IMR-90 (cell line): ENCODE measurements around the gene SPCS2. TPM values are rescaled to one million over a fixed set of nuclear protein-coding genes. Genes with fewer than 3 reads are reported as not detected.
"Not testable (repeated sequence)": the region's sequence is repeated elsewhere in the genome, so short reads cannot be mapped to it uniquely, and the experiment has no call there.

Experiments
- ATAC-seq: fragments of 200-7000 bp; cut with Tn5 transposase; 2 replicates; pipeline ENCODE4 v1.9.1; 2020; ENCODE audit warnings: low read depth, mild to moderate bottlenecking, moderate library complexity
- BruUV-seq: library from RNA; stranded (reverse); fragments of 400-500 nt; replicated peaks from 2 replicates; lab custom pipeline; 2021; lab: Mats Ljungman, UMichigan
- CTCF ChIA-PET: fragments of 300-600 bp; formaldehyde crosslinking; extraction: SDS; loops from one replicate; lab custom pipeline; 2021; ENCODE audit warnings: antibody characterized with exemption; lab: Yijun Ruan, JAX
- POLR2A ChIA-PET: fragments of 300-600 bp; sonication (Branson Sonifier 250); formaldehyde crosslinking; loops from one replicate; lab custom pipeline; 2022; ENCODE audit warnings: antibody characterized with exemption; ENCODE audit not compliant: unreplicated experiment; lab: Charles Lee
- DNase-seq: peaks from one replicate; pipeline ENCODE4 v3.0.0; 2013
- H2AFZ ChIP-seq: replicated peaks from 2 replicates; pipeline ENCODE3; 2013; ENCODE audit warnings: low read length, mild to moderate bottlenecking; ENCODE audit not compliant: poor library complexity
- H2AK5ac ChIP-seq: 2 replicates; pipeline ENCODE4 v1.6.1; 2013; ENCODE audit warnings: low read depth, low read length, inconsistent platforms
- H2AK9ac ChIP-seq: replicated peaks from 2 replicates; pipeline ENCODE3; 2013; ENCODE audit warnings: mild to moderate bottlenecking, low read depth, low read length, moderate library complexity; ENCODE audit not compliant: poor library complexity
- H2BK120ac ChIP-seq: 2 replicates; pipeline ENCODE4 v1.6.1; 2013; ENCODE audit warnings: low read depth, low read length, inconsistent platforms
- H2BK15ac ChIP-seq: 3 replicates; pipeline ENCODE4 v1.6.1; 2013; ENCODE audit warnings: low read depth, low read length, inconsistent platforms
- H2BK20ac ChIP-seq: 2 replicates; pipeline ENCODE4 v1.6.1; 2013; ENCODE audit warnings: low read depth, mild to moderate bottlenecking, inconsistent platforms, low read length, moderate library complexity
- H2BK5ac ChIP-seq: 2 replicates; pipeline ENCODE4 v1.6.1; 2013; ENCODE audit warnings: mild to moderate bottlenecking, low read depth, low read length, inconsistent platforms; ENCODE audit not compliant: poor library complexity, severe bottlenecking
- H3K14ac ChIP-seq: replicated peaks from 2 replicates; pipeline ENCODE4 v1.6.1; 2013; ENCODE audit warnings: low read depth, low read length, inconsistent platforms
- H3K18ac ChIP-seq: 2 replicates; pipeline ENCODE4 v1.6.1; 2013; ENCODE audit warnings: low read depth, low read length, control low read depth
- H3K23ac ChIP-seq: 2 replicates; pipeline ENCODE4 v1.6.1; 2013; ENCODE audit warnings: low read depth, low read length, inconsistent platforms
- H3K27ac ChIP-seq: 2 replicates; pipeline ENCODE4 v1.5.1; 2013; ENCODE audit warnings: mild to moderate bottlenecking, control low read depth, low read length; ENCODE audit not compliant: insufficient read depth
- H3K27me3 ChIP-seq: 2 replicates; pipeline ENCODE4 v1.6.1; 2013; ENCODE audit warnings: low read length; ENCODE audit not compliant: control insufficient read depth, insufficient read depth
- H3K36me3 ChIP-seq: 2 replicates; pipeline ENCODE4 v1.6.1; 2013; ENCODE audit warnings: low read length, mixed read lengths; ENCODE audit not compliant: control insufficient read depth, insufficient read depth
- H3K4ac ChIP-seq: 2 replicates; pipeline ENCODE4 v1.6.1; 2013; ENCODE audit warnings: low read depth, low read length, inconsistent platforms
- H3K4me1 ChIP-seq: 2 replicates; pipeline ENCODE4 v1.6.1; 2013; ENCODE audit warnings: low read length, mixed read lengths; ENCODE audit not compliant: control insufficient read depth, insufficient read depth
- H3K4me2 ChIP-seq: 2 replicates; pipeline ENCODE4 v1.6.1; 2013; ENCODE audit warnings: low read depth, mild to moderate bottlenecking, control low read depth, low read length, moderate library complexity
- H3K4me3 ChIP-seq: 2 replicates; pipeline ENCODE4 v1.5.1; 2013; ENCODE audit warnings: low read depth, mild to moderate bottlenecking, control low read depth, low read length, moderate library complexity; ENCODE audit not compliant: insufficient read depth
- H3K56ac ChIP-seq: 2 replicates; pipeline ENCODE4 v1.6.1; 2013; ENCODE audit warnings: low read length, inconsistent platforms; ENCODE audit not compliant: insufficient read depth; ENCODE audit errors: extremely low read depth
- H3K79me1 ChIP-seq, 2 experiments: 2 replicates each; pipeline ENCODE4 v1.6.1; 2013; ENCODE audit warnings: low read length in 2 of 2, inconsistent platforms in 1 of 2, low read depth in 1 of 2
- H3K9ac ChIP-seq: 2 replicates; pipeline ENCODE4 v1.6.1; 2013; ENCODE audit warnings: low read depth, low read length, control low read depth
- H3K9me1 ChIP-seq: 2 replicates; pipeline ENCODE4 v1.6.1; 2013; ENCODE audit warnings: low read length, inconsistent platforms; ENCODE audit not compliant: insufficient read depth
- H3K9me3 ChIP-seq: 2 replicates; pipeline ENCODE4 v1.6.1; 2013; ENCODE audit warnings: low read length; ENCODE audit not compliant: control insufficient read depth, insufficient read depth
- H4K20me1 ChIP-seq: 2 replicates; pipeline ENCODE4 v1.6.1; 2013; ENCODE audit warnings: low read length, inconsistent platforms; ENCODE audit not compliant: insufficient read depth
- H4K5ac ChIP-seq: 2 replicates; pipeline ENCODE4 v1.6.1; 2013; ENCODE audit warnings: mild to moderate bottlenecking, low read depth, low read length, control low read depth
- H4K8ac ChIP-seq, 2 experiments: 2 replicates each; pipeline ENCODE4 v1.6.1; 2013; ENCODE audit warnings: low read depth in 2 of 2, low read length in 2 of 2, control low read depth in 1 of 2, inconsistent platforms in 1 of 2
- H4K91ac ChIP-seq: 2 replicates; pipeline ENCODE4 v1.6.1; 2013; ENCODE audit warnings: low read depth, low read length, inconsistent platforms; ENCODE audit not compliant: insufficient read depth
- WGBS, 2 experiments: methylation state at CpG; one replicate each; pipeline versions ENCODE4 v1.1.5 to v1.1.7; 2013; ENCODE audit warnings: missing lambda C conversion rate in 2 of 2; ENCODE audit not compliant: insufficient read length in 1 of 2; ENCODE audit errors: extremely low coverage in 2 of 2; 5-methylcytosine and 5-hydroxymethylcytosine counted together
- dilution Hi-C: fragments of 300-500 bp; cut with HindIII; formaldehyde crosslinking; loops from one replicate; pipeline ENCODE4 v1.14.3; 2018; ENCODE audit warnings: low sequenced_read_pairs; ENCODE audit not compliant: unreplicated experiment
- in situ Hi-C: fragments of 300-500 bp; cut with MboI; formaldehyde crosslinking; loops from 3 replicates; pipeline ENCODE4 v1.14.3; 2019; ENCODE audit warnings: low sequenced_read_pairs, inconsistent platforms, mixed read lengths
- intact Hi-C: fragments of 100-400 bp; cut with micrococcal nuclease; formaldehyde crosslinking; loops from 2 replicates; pipeline ENCODE4 v1.10.0; 2022
- polyA plus RNA-seq, 3 experiments: library from polyadenylated mRNA; depleted of rRNA; stranded (reverse); fragments of >200 nt; gene quantifications; 2 replicates each; pipeline ENCODE4 v1.2.3, GENCODE V29; 2012; ENCODE audit warnings: low replicate concordance in 1 of 3
- total RNA-seq: library from RNA; depleted of rRNA; stranded (reverse); fragments of >200 nt; gene quantifications from 2 replicates; pipeline ENCODE4 v1.2.3, GENCODE V29; 2012

Gene SPCS2
- total and polyA plus RNA-seq, 2 of the 4 experiments (the other 2 are of a cell fraction): 15.4 to 76.0 TPM

- H2AK5ac ChIP-seq, H2AK9ac ChIP-seq, H3K18ac ChIP-seq, H2BK5ac ChIP-seq, H3K4me2 ChIP-seq, H4K91ac ChIP-seq, ATAC-seq, BruUV-seq, dilution Hi-C loops, intact Hi-C loops, H3K36me3 ChIP-seq, H3K23ac ChIP-seq, H3K4me1 ChIP-seq, H2BK15ac ChIP-seq, POLR2A ChIA-PET, H3K9me3 ChIP-seq, H4K5ac ChIP-seq, H2BK120ac ChIP-seq, H3K14ac ChIP-seq, in situ Hi-C loops, H3K27me3 ChIP-seq, H3K56ac ChIP-seq, H2AFZ ChIP-seq, H3K4ac ChIP-seq, H2BK20ac ChIP-seq, H3K4me3 ChIP-seq, H4K8ac ChIP-seq, H3K9ac ChIP-seq, DNase-seq, H3K27ac ChIP-seq, H3K9me1 ChIP-seq: not testable (repeated sequence)
- CTCF ChIA-PET: interaction anchor here (0.6 kb wide), 3 partner anchors 13 to 627 kb away, joined by 3 to 5 read pairs (median 4); no protein-coding TSS in a partner anchor
- Histone ChIP-seq H4K20me1 (peaks cover 56% of the 10 kb centered on the region), H3K79me1 (peaks cover 37 to 81% of the 10 kb centered on the region in 2 experiments)
- WGBS, 2 experiments: 96% methylated on average over 4 of the region's 6 CpGs; no CpG with 5 or more reads in 1 of the 2 experiments
Measured at GRCh38 chr11:74960128-74960527, 11.1 kb downstream of the SPCS2 start.
